Forelimb muscle (tissue), 1 donor: ENCODE results near the gene DCUN1D2. TPM values are rescaled to one million over a fixed set of nuclear protein-coding genes. Genes with fewer than 3 reads are reported as not detected.
"Not testable (repeated sequence)": the region's sequence is repeated elsewhere in the genome, so short reads cannot be mapped to it uniquely, and the experiment has no call there.

Experiments
- DNase-seq: peaks from one replicate; pipeline ENCODE4 v3.0.0-alpha.2; 2013; ENCODE audit warnings: low read depth
- polyA plus RNA-seq: library from polyadenylated mRNA; unstranded; fragments of 120-200 nt; gene quantifications from one replicate; pipeline ENCODE4 v1.2.1, GENCODE V29; 2013; ENCODE audit not compliant: insufficient read length

Gene DCUN1D2
- polyA plus RNA-seq, 1 donor: 19.5 TPM

- no peak for DNase-seq
Measured at GRCh38 chr13:113464476-113464875, 26.0 kb downstream of the DCUN1D2 start.

- DNase-seq: no peak
Measured at GRCh38 chr13:113461022-113461751, 29.3 kb downstream of the DCUN1D2 start.

- DNase-seq: no peak
Measured at GRCh38 chr13:113460599-113460998, 29.9 kb downstream of the DCUN1D2 start.

GRCh38 chr13:113460064-113460555 lies 30.4 kb downstream of the DCUN1D2 start:
- DNase-seq: no peak

- no peak for DNase-seq
Measured at GRCh38 chr13:113458253-113459065, 32.1 kb downstream of the DCUN1D2 start.

GRCh38 chr13:113457510-113457909 lies 33.0 kb downstream of the DCUN1D2 start:
- DNase-seq: no peak

GRCh38 chr13:113456116-113456702 lies 34.3 kb downstream of the DCUN1D2 start:
- DNase-seq: no peak

GRCh38 chr13:113455384-113455783 lies 35.1 kb downstream of the DCUN1D2 start:
- no peak for DNase-seq

GRCh38 chr13:113454936-113455335 lies 35.6 kb downstream of the DCUN1D2 start:
- no peak for DNase-seq

- DNase-seq: no peak
Measured at GRCh38 chr13:113452942-113453901, 37.3 kb downstream of the DCUN1D2 start, which contains the start of gene ADPRHL1. ADPRHL1 (minus strand) TSS chr13:113453488; CDS start chr13:113453437, 51 bp downstream.

GRCh38 chr13:113452466-113452865 lies 38.0 kb downstream of the DCUN1D2 start:
- no peak for DNase-seq

GRCh38 chr13:113451951-113452421 lies 38.5 kb downstream of the DCUN1D2 start:
- DNase-seq: no peak

- DNase-seq: not testable (repeated sequence)
Measured at GRCh38 chr13:113450861-113451620, 39.5 kb downstream of the DCUN1D2 start.

GRCh38 chr13:113450348-113450744 lies 40.2 kb downstream of the DCUN1D2 start:
- DNase-seq: not testable (repeated sequence)

- no peak for DNase-seq
Measured at GRCh38 chr13:113449693-113450347, 40.7 kb downstream of the DCUN1D2 start.

- no peak for DNase-seq
Measured at GRCh38 chr13:113448885-113449692, 41.4 kb downstream of the DCUN1D2 start.

- DNase-seq: no peak
Measured at GRCh38 chr13:113448545-113448884, 42.0 kb downstream of the DCUN1D2 start.

- no peak for DNase-seq
Measured at GRCh38 chr13:113447596-113447995, 42.9 kb downstream of the DCUN1D2 start.

GRCh38 chr13:113446488-113446854 lies 44.0 kb downstream of the DCUN1D2 start:
- no peak for DNase-seq
